Small intestine (tissue), 7 donors: ENCODE measurements around the gene HSD17B14. TPM values are rescaled to one million over a fixed set of nuclear protein-coding genes. Genes with fewer than 3 reads are reported as not detected.

Source experiments
- DNase-seq, 2 donors: peaks; one replicate each; pipeline versions ENCODE4 v3.0.0 to v3.0.0-alpha.2; 2013
- FAIRE-seq: peaks from 2 replicates; lab custom pipeline; 2012; peaks lifted over from hg19 to GRCh38; lab: Jason Lieb, UNC
- H3K27ac ChIP-seq, 3 donors: one replicate each; pipeline ENCODE4 v1.5.1; 2013; ENCODE audit warnings: low read length in 2 of 3, mild to moderate bottlenecking in 2 of 3, control low read depth in 1 of 3, inconsistent platforms in 1 of 3, low read depth in 1 of 3, moderate library complexity in 1 of 3
- H3K27me3 ChIP-seq, 3 donors: one replicate each; pipeline ENCODE4 v1.6.1; 2013; ENCODE audit warnings: low read length in 3 of 3, inconsistent platforms in 1 of 3; ENCODE audit not compliant: control insufficient read depth in 3 of 3, insufficient read depth in 3 of 3
- H3K36me3 ChIP-seq, 3 donors: one replicate each; pipeline ENCODE4 v1.6.1; 2013; ENCODE audit warnings: low read length in 3 of 3, inconsistent platforms in 1 of 3, low read depth in 1 of 3, mild to moderate bottlenecking in 1 of 3, moderate library complexity in 1 of 3; ENCODE audit not compliant: control insufficient read depth in 3 of 3, insufficient read depth in 2 of 3
- H3K4me1 ChIP-seq, 3 donors: one replicate each; pipeline ENCODE4 v1.6.1; 2013; ENCODE audit warnings: low read length in 2 of 3, inconsistent platforms in 1 of 3, low read depth in 1 of 3, mild to moderate bottlenecking in 1 of 3, moderate library complexity in 1 of 3; ENCODE audit not compliant: control insufficient read depth in 3 of 3, insufficient read depth in 2 of 3
- H3K4me3 ChIP-seq, 3 donors: one replicate each; pipeline ENCODE4 v1.5.1; 2013; ENCODE audit warnings: low read length in 3 of 3, control low read depth in 1 of 3, inconsistent platforms in 1 of 3, low read depth in 1 of 3, mild to moderate bottlenecking in 1 of 3, moderate library complexity in 1 of 3
- H3K9me3 ChIP-seq, 2 donors: one replicate each; pipeline ENCODE4 v1.6.1; 2013; ENCODE audit warnings: low read depth in 1 of 2, low read length in 1 of 2; ENCODE audit not compliant: control insufficient read depth in 2 of 2, insufficient read depth in 1 of 2
- WGBS, 3 donors: extraction: QIAGEN DNeasy Blood & Tissue Kit; methylation state at CpG; one replicate each; pipeline ENCODE4 v1.1.7; 2013; 5-methylcytosine and 5-hydroxymethylcytosine counted together
- polyA plus RNA-seq, 4 donors: library from polyadenylated mRNA; stranded (reverse) in 3 of 4; unstranded in 1 of 4; fragments of 200-250 nt in 3 of 4; fragments of 120-200 nt in 1 of 4; gene quantifications; one replicate each; pipeline versions ENCODE4 v1.2.1 to v1.2.3, GENCODE V29; 2013
- donor health status: healthy with polysubstance abuse.
- donor health status: control.
- donor health status: control.
- donor health status: Bipolar disorder and iron deficiency.
- donor health status: healthy.

HSD17B14 gene
- polyA plus RNA-seq, 4 donors = 4.4 to 102 (median 11.6) TPM; not detected in 1

DNA sequence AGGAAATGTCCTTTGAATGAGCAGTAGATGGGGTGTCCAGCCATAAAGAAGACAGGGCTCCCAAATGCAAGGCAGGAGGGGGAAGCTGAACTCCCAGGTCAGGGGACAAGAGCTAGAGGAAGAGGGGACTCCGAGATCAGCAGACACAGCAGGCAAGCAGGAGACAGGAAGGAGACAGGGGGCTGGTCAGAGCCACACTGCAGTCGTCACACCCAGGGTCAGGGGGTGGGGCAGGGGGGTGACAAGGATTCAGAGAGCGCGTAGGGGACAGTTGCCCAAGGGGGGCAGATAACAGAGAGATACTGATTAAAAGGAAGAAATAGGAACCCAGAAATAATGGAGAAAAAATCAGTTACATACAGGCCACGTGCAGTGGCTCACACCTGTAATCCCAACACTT, 3.2 kb downstream of the HSD17B14 start:
- DNase-seq (no peak), FAIRE-seq (no peak)
- no peaks in the 10 kb centered on the region for H3K27me3 ChIP-seq
- H3K4me1 ChIP-seq = peaks cover 0 to 22% (median 0%) of the 10 kb centered on the region in 3 donors
- 65 to 73% (median 70%) methylated on average over 5 of the region's 5 CpGs for WGBS, 3 donors
- H3K9me3 ChIP-seq = no peaks in the 10 kb centered on the region
- no peak overlapping the region for H3K4me3 ChIP-seq
- H3K36me3 ChIP-seq = peaks cover 0 to 57% (median 0%) of the 10 kb centered on the region in 3 donors
- no peak overlapping the region for H3K27ac ChIP-seq

- Histone ChIP-seq H3K4me3 (no peak overlapping the region), H3K9me3 (peaks cover 0 to 2% of the 10 kb centered on the region in 2 donors), H3K27me3 (no peaks in the 10 kb centered on the region), H3K27ac (no peak overlapping the region), H3K36me3 (peaks cover 0 to 71% (median 0%) of the 10 kb centered on the region in 3 donors), H3K4me1 (peaks cover 0 to 17% (median 0%) of the 10 kb centered on the region in 3 donors)
- WGBS, 3 donors = 91 to 97% (median 95%) methylated on average over 4 of the region's 4 CpGs
- DNase-seq (no peak), FAIRE-seq (no peak)
Measured at GRCh38 chr19:48830965-48831364, 5.3 kb downstream of the HSD17B14 start.

GRCh38 chr19:48830088-48830487, 6.2 kb downstream of the HSD17B14 start:
- Histone ChIP-seq H3K36me3 (peaks cover 0 to 75% (median 0%) of the 10 kb centered on the region in 3 donors), H3K4me3 (no peak overlapping the region), H3K27me3 (no peaks in the 10 kb centered on the region), H3K27ac (no peak overlapping the region), H3K9me3 (peaks cover 0 to 2% of the 10 kb centered on the region in 2 donors), H3K4me1 (peaks cover 0 to 11% (median 0%) of the 10 kb centered on the region in 3 donors)
- WGBS, 3 donors = 8 to 66% (median 45%) methylated on average over 9 of the region's 9 CpGs
- FAIRE-seq (no peak), DNase-seq (no peak)

DNA sequence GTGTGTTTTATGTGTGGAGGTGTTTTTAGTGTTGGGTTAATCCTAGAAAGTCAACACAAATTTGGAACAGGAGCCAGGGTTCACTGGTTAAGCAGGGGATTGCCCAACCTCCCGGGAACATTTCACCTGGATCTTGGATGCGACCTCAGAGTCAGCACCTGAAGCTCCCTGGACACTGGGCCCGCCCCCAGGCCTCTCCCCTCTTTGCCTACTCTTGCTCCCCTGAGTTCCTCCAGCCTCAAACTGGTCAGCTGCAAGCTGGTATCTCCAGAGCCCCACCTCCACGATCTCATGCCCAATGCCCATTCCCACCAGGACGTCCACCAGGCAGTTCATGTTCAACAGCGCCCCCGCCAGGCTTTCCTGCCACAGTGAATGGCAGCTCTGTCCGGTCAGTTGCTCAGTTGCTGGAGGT, 9.7 kb downstream of the HSD17B14 start:
- peaks cover 0 to 11% (median 0%) of the 10 kb centered on the region in 3 donors for H3K4me1 ChIP-seq
- 65 to 78% (median 69%) methylated on average over 8 of the region's 8 CpGs for WGBS, 3 donors

DNA sequence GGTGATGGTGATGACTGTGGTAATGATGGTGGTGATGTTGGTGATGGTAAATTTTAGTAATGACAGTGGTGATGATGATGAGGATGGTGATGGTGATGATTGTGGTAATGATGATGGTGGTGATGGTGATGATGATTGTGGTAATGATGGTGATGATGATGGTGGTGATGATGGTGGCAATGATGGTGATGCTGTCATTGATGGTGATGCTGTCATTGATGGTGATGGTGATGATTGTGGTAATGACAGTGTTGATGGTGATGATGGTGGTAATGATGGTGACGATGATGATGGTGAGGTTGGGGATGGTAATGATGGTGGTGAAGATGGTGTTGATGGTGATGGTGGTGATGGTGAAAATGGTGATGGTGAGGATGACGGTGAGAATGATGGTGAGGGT, 13.8 kb downstream of the HSD17B14 start:
- peaks cover 0 to 2% of the 10 kb centered on the region in 2 donors for H3K9me3 ChIP-seq
- DNase-seq = no peak
- 97 to 100% (median 98%) methylated on average over 2 of the region's 2 CpGs for WGBS, 3 donors
- FAIRE-seq = no peak
- H3K4me3 ChIP-seq = no peak overlapping the region
- H3K27me3 ChIP-seq = no peaks in the 10 kb centered on the region
- H3K4me1 ChIP-seq = peaks cover 0 to 5% (median 0%) of the 10 kb centered on the region in 3 donors
- H3K27ac ChIP-seq = no peak overlapping the region
- H3K36me3 ChIP-seq = peaks cover 0 to 42% (median 0%) of the 10 kb centered on the region in 3 donors

More for the DNA sequence above, 9.7 kb downstream of the HSD17B14 start:
- H3K9me3 ChIP-seq = peaks cover 0 to 2% of the 10 kb centered on the region in 2 donors
- H3K27me3 ChIP-seq = no peaks in the 10 kb centered on the region
- H3K4me3 ChIP-seq = no peak overlapping the region
- H3K27ac ChIP-seq = no peak overlapping the region
- FAIRE-seq (no peak), DNase-seq (no peak)
- peaks cover 0 to 58% (median 0%) of the 10 kb centered on the region in 3 donors for H3K36me3 ChIP-seq

GRCh38 chr19:48821633-48822032, 14.7 kb downstream of the HSD17B14 start:
- H3K36me3 ChIP-seq = peaks cover 0 to 33% (median 0%) of the 10 kb centered on the region in 3 donors
- H3K4me1 ChIP-seq = peaks cover 0 to 5% (median 0%) of the 10 kb centered on the region in 3 donors
- no peak for DNase-seq
- peaks cover 0 to under 1% of the 10 kb centered on the region in 2 donors for H3K9me3 ChIP-seq
- H3K27me3 ChIP-seq = no peaks in the 10 kb centered on the region
- H3K4me3 ChIP-seq = no peak overlapping the region
- H3K27ac ChIP-seq = no peak overlapping the region
- no peak for FAIRE-seq
- 74 to 76% (median 76%) methylated on average over 5 of the region's 5 CpGs for WGBS, 3 donors

DNA sequence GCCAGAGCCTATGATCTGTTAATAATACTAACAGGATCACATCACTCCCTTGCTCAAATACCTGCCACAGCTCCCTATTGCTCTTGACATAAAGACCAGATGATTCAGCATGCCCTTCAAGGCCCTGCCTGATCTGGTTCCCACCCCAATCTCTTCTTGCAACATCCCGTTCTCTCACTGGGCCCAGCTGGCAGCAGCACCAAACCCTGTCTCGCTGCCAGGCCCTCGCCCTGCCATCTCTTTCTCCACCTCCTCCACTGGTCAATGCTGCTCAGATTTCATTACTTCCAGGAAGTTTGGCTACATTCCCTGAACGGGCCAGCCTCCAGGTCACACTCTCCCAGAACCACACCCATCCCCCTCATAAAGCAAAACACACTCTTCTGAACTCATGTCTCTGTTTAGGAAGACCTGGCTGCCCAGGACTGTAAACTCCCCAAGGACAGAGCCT, 16.9 kb downstream of the HSD17B14 start:
- Histone ChIP-seq H3K4me3 (no peak overlapping the region), H3K36me3 (peaks cover 0 to 33% (median 0%) of the 10 kb centered on the region in 3 donors), H3K4me1 (peaks cover 0 to 5% (median 0%) of the 10 kb centered on the region in 3 donors), H3K27ac (peak overlapping the region in 1 of 3 donors; percentile 33), H3K27me3 (no peaks in the 10 kb centered on the region), H3K9me3 (no peaks in the 10 kb centered on the region)
- 15 to 31% (median 24%) methylated on average over 4 of the region's 4 CpGs for WGBS, 3 donors
- FAIRE-seq = no peak
- peak in 1 of 2 donors; percentile 73 for DNase-seq

GRCh38 chr19:48818234-48818820, 18.0 kb downstream of the HSD17B14 start:
- Histone ChIP-seq H3K36me3 (peaks cover 0 to 33% (median 0%) of the 10 kb centered on the region in 3 donors), H3K9me3 (no peaks in the 10 kb centered on the region), H3K4me3 (no peak overlapping the region), H3K27me3 (no peaks in the 10 kb centered on the region), H3K4me1 (peaks cover 0 to 5% (median 0%) of the 10 kb centered on the region in 3 donors), H3K27ac (peak overlapping the region in 2 of 3 donors; percentile 33 to 47)
- 18 to 62% (median 23%) methylated on average over 9 of the region's 9 CpGs for WGBS, 3 donors
- FAIRE-seq = no peak
- DNase-seq = peak; percentile 56 to 68
